ENCODE measurements around the gene ATP5PO. TPM values are rescaled to one million over a fixed set of nuclear protein-coding genes. Genes with fewer than 3 reads are reported as not detected.

The ATP5PO gene
- total and polyA plus RNA-seq, 2 experiments from 2014 or later = 215 to 354 TPM

- 84% methylated on average over 5 of the region's 5 CpGs for WGBS (ENCODE audit: low lambda C conversion rate, missing lambda C conversion rate)
- no peak overlapping the region for H3K27ac ChIP-seq
Measured at GRCh38 chr21:33899199-33899598, 16.4 kb downstream of the ATP5PO start.

GRCh38 chr21:33898586-33898985 lies 17.0 kb downstream of the ATP5PO start:
- H3K4me2 ChIP-seq = no peak overlapping the region
- no peak overlapping the region for H3K27ac ChIP-seq
- H2AFZ ChIP-seq = no peak overlapping the region
- no peaks in the 10 kb centered on the region for H3K79me2 ChIP-seq
- no peak overlapping the region for H3K4me3 ChIP-seq
- DNase-seq (ENCODE audit: low spot score) = no peak
- TF ChIP-seq EZH2 (IDR thresholded peaks at IDR 0.05; ENCODE audit: borderline replicate concordance) (no peak), EZH2phosphoT487 (IDR thresholded peaks at IDR 0.05; ENCODE audit: low read depth, severe bottlenecking, unreplicated experiment) (no peak)
- TF ChIP-seq, protein P1, sequence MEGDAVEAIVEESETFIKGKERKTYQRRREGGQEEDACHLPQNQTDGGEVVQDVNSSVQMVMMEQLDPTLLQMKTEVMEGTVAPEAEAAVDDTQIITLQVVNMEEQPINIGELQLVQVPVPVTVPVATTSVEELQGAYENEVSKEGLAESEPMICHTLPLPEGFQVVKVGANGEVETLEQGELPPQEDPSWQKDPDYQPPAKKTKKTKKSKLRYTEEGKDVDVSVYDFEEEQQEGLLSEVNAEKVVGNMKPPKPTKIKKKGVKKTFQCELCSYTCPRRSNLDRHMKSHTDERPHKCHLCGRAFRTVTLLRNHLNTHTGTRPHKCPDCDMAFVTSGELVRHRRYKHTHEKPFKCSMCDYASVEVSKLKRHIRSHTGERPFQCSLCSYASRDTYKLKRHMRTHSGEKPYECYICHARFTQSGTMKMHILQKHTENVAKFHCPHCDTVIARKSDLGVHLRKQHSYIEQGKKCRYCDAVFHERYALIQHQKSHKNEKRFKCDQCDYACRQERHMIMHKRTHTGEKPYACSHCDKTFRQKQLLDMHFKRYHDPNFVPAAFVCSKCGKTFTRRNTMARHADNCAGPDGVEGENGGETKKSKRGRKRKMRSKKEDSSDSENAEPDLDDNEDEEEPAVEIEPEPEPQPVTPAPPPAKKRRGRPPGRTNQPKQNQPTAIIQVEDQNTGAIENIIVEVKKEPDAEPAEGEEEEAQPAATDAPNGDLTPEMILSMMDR (IDR thresholded peaks at IDR 0.05; ENCODE audit: poor library complexity) = no peak
- H4K20me1 ChIP-seq (ENCODE audit: insufficient read depth, poor library complexity, severe bottlenecking) = no peaks in the 10 kb centered on the region
- no peaks in the 10 kb centered on the region for H3K36me3 ChIP-seq (replicated peaks; ENCODE audit: insufficient read depth, low read depth)
- H3K9me3 ChIP-seq (ENCODE audit: low read depth) = no peaks in the 10 kb centered on the region
- peaks cover 10% of the 10 kb centered on the region for H3K4me1 ChIP-seq (ENCODE audit: insufficient read depth)
- H3K27me3 ChIP-seq = no peaks in the 10 kb centered on the region
- no peaks in the 10 kb centered on the region for H3K9me2 ChIP-seq (replicated peaks; ENCODE audit: insufficient read depth)
- WGBS (ENCODE audit: low lambda C conversion rate, missing lambda C conversion rate) = 85% methylated on average over 3 of the region's 3 CpGs

More at GRCh38 chr21:33899199-33899598, 16.4 kb downstream of the ATP5PO start:
- no peaks in the 10 kb centered on the region for H3K79me2 ChIP-seq
- no peak for DNase-seq (ENCODE audit: low spot score)
- no peak overlapping the region for H3K4me2 ChIP-seq
- H3K9me2 ChIP-seq (replicated peaks; ENCODE audit: insufficient read depth) = no peaks in the 10 kb centered on the region
- H3K4me1 ChIP-seq (ENCODE audit: insufficient read depth) = peaks cover 5% of the 10 kb centered on the region
- no peaks in the 10 kb centered on the region for H3K27me3 ChIP-seq
- H4K20me1 ChIP-seq (ENCODE audit: insufficient read depth, poor library complexity, severe bottlenecking) = no peaks in the 10 kb centered on the region
- TF ChIP-seq EZH2 (IDR thresholded peaks at IDR 0.05; ENCODE audit: borderline replicate concordance) (no peak), EZH2phosphoT487 (IDR thresholded peaks at IDR 0.05; ENCODE audit: low read depth, severe bottlenecking, unreplicated experiment) (no peak)
- no peak overlapping the region for H3K4me3 ChIP-seq
- no peaks in the 10 kb centered on the region for H3K9me3 ChIP-seq (ENCODE audit: low read depth)
- H2AFZ ChIP-seq = no peak overlapping the region
- H3K36me3 ChIP-seq (replicated peaks; ENCODE audit: insufficient read depth, low read depth) = no peaks in the 10 kb centered on the region

GRCh38 chr21:33897739-33898138 lies 17.9 kb downstream of the ATP5PO start:
- Histone ChIP-seq H3K27me3 (no peaks in the 10 kb centered on the region), H2AFZ (no peak overlapping the region), H3K4me3 (no peak overlapping the region), H3K27ac (no peak overlapping the region), H3K9me2 (replicated peaks; ENCODE audit: insufficient read depth) (no peaks in the 10 kb centered on the region), H3K9me3 (ENCODE audit: low read depth) (no peaks in the 10 kb centered on the region), H4K20me1 (ENCODE audit: insufficient read depth, poor library complexity, severe bottlenecking) (no peaks in the 10 kb centered on the region), H3K4me1 (ENCODE audit: insufficient read depth) (peaks cover 13% of the 10 kb centered on the region), H3K79me2 (no peaks in the 10 kb centered on the region), H3K4me2 (no peak overlapping the region), H3K36me3 (replicated peaks; ENCODE audit: insufficient read depth, low read depth) (no peaks in the 10 kb centered on the region)
- 80% methylated on average over 3 of the region's 3 CpGs for WGBS (ENCODE audit: low lambda C conversion rate, missing lambda C conversion rate)
- DNase-seq (ENCODE audit: low spot score) = no peak
- no peak for TF ChIP-seq EZH2phosphoT487 (IDR thresholded peaks at IDR 0.05; ENCODE audit: low read depth, severe bottlenecking, unreplicated experiment)
- TF ChIP-seq EZH2 (IDR thresholded peaks at IDR 0.05; ENCODE audit: borderline replicate concordance) = no peak
- TF ChIP-seq, protein P1 (IDR thresholded peaks at IDR 0.05; ENCODE audit: poor library complexity) = no peak

- TF ChIP-seq, protein P1 (IDR thresholded peaks at IDR 0.05; ENCODE audit: poor library complexity) = no peak
- TF ChIP-seq EZH2phosphoT487 (IDR thresholded peaks at IDR 0.05; ENCODE audit: low read depth, severe bottlenecking, unreplicated experiment) = no peak
- TF ChIP-seq EZH2 (IDR thresholded peaks at IDR 0.05; ENCODE audit: borderline replicate concordance) = no peak
- WGBS (ENCODE audit: low lambda C conversion rate, missing lambda C conversion rate) = 88% methylated on average over 5 of the region's 5 CpGs
- H3K27me3 ChIP-seq = no peaks in the 10 kb centered on the region
- no peak for DNase-seq (ENCODE audit: low spot score)
- H3K79me2 ChIP-seq = no peaks in the 10 kb centered on the region
- no peak overlapping the region for H3K4me3 ChIP-seq
- H3K27ac ChIP-seq = no peak overlapping the region
- no peak overlapping the region for H3K4me2 ChIP-seq
- H3K9me3 ChIP-seq (ENCODE audit: low read depth) = no peaks in the 10 kb centered on the region
- H3K36me3 ChIP-seq (replicated peaks; ENCODE audit: insufficient read depth, low read depth) = no peaks in the 10 kb centered on the region
- H3K9me2 ChIP-seq (replicated peaks; ENCODE audit: insufficient read depth) = no peaks in the 10 kb centered on the region
- H2AFZ ChIP-seq = no peak overlapping the region
- peaks cover 13% of the 10 kb centered on the region for H3K4me1 ChIP-seq (ENCODE audit: insufficient read depth)
- no peaks in the 10 kb centered on the region for H4K20me1 ChIP-seq (ENCODE audit: insufficient read depth, poor library complexity, severe bottlenecking)
Measured at GRCh38 chr21:33897098-33897497, 18.5 kb downstream of the ATP5PO start.

All from hepatocyte (in vitro differentiated cells).